ENCODE data around the gene ROBO1. TPM values are rescaled to one million over a fixed set of nuclear protein-coding genes. Genes with fewer than 3 reads are reported as not detected.

ROBO1 gene
- total RNA-seq, 1 donor = 69.8 TPM

DNA sequence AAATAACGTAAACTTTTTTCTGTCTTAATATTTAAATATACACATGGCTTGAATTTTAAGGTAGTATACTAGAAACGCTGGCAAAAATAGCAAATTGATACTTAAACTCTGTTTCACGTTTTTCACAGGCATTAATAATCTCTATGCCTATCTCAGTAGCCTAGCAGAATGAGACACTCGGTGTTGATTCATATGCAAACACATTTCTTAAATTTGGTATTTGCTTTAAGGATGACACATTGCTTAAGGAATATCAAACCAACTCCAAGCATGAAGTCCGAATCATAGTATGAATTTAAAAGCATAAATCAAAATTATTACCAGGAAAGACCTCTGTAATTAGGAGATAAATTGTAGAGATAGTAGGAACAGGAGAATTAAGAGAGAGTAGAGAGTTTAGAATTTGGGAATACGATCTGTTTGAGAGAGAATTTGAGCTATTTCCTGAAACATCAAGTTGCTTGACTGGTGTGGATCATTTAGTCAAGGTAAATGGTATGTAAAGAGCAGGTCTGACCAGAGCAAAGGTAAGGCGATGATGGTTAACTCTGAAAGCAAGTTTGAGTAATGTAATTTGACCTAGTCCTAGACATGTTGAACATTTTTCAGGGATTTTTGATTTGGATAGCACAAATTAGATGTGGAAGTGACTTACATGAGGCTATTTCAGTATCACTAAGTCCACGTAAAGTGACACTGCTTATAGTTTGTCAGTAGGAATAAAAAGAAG is 236.1 kb downstream of the ROBO1 start:
- Histone ChIP-seq H3K36me3 (ENCODE audit: insufficient read depth, low read length) (no peaks in the 10 kb centered on the region), H3K4me1 (ENCODE audit: insufficient read depth, low read length) (no peaks in the 10 kb centered on the region)
- DNase-seq (ENCODE audit: insufficient read length, low spot score, missing footprints) = no peak

DNA sequence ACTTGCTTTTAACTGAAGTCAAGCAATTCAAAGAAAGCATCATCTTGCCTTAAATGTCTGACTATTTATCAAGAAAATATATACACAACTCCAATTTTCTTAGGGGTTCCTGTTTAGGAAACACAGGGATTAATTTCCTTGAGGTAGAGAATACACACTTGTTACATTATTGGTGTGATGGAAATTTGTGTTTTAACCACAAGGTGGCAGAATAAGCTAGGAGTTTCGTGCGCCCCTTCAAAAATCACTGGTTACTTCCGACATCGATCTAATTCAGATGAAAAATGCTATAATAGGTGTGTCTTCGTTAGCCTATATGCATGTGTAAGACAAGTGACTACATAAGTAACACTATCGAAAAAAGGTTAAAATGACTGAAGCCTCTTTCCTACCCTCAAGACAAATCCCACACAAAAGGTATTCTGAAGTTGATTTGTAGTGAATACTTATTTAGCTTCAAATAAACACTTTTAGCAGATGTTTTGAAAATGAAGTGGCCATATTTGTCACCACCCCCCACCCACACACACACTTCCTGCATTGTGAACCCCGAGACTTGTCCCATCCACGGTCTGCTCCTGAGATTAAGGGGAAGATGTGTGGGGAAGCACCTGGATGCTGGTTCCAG is 246.5 kb downstream of the ROBO1 start:
- H3K4me3 ChIP-seq (ENCODE audit: insufficient read depth, low read length) = no peak overlapping the region
- no peaks in the 10 kb centered on the region for H3K79me2 ChIP-seq (ENCODE audit: insufficient read depth, low read length)
- H4K20me1 ChIP-seq (ENCODE audit: insufficient read depth, low read length) = no peaks in the 10 kb centered on the region
- no peaks in the 10 kb centered on the region for H3K27me3 ChIP-seq (ENCODE audit: insufficient read depth, low read length)
- no peaks in the 10 kb centered on the region for H3K4me1 ChIP-seq (ENCODE audit: insufficient read depth, low read length)
- H3K9me3 ChIP-seq (ENCODE audit: low read depth, low read length) = no peaks in the 10 kb centered on the region
- no peak overlapping the region for H3K4me2 ChIP-seq (ENCODE audit: insufficient read depth, low read length)
- TF ChIP-seq, protein P1, sequence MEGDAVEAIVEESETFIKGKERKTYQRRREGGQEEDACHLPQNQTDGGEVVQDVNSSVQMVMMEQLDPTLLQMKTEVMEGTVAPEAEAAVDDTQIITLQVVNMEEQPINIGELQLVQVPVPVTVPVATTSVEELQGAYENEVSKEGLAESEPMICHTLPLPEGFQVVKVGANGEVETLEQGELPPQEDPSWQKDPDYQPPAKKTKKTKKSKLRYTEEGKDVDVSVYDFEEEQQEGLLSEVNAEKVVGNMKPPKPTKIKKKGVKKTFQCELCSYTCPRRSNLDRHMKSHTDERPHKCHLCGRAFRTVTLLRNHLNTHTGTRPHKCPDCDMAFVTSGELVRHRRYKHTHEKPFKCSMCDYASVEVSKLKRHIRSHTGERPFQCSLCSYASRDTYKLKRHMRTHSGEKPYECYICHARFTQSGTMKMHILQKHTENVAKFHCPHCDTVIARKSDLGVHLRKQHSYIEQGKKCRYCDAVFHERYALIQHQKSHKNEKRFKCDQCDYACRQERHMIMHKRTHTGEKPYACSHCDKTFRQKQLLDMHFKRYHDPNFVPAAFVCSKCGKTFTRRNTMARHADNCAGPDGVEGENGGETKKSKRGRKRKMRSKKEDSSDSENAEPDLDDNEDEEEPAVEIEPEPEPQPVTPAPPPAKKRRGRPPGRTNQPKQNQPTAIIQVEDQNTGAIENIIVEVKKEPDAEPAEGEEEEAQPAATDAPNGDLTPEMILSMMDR (IDR thresholded peaks at IDR 0.05; ENCODE audit: extremely low read depth, low read depth, low read length) = peak; percentile 58
- no peaks in the 10 kb centered on the region for H3K36me3 ChIP-seq (ENCODE audit: insufficient read depth, low read length)
- no peak overlapping the region for H2AFZ ChIP-seq (ENCODE audit: low read length)
- H3K27ac ChIP-seq (ENCODE audit: low read depth, low read length) = no peak overlapping the region
- no peak for DNase-seq (ENCODE audit: insufficient read length, low spot score, missing footprints)

More for the DNA sequence above, 236.1 kb downstream of the ROBO1 start:
- no peak overlapping the region for H3K4me3 ChIP-seq (ENCODE audit: insufficient read depth, low read length)
- H2AFZ ChIP-seq (ENCODE audit: low read length) = no peak overlapping the region
- TF ChIP-seq, protein P1 (IDR thresholded peaks at IDR 0.05; ENCODE audit: extremely low read depth, low read depth, low read length) = no peak
- H3K27ac ChIP-seq (ENCODE audit: low read depth, low read length) = no peak overlapping the region
- no peaks in the 10 kb centered on the region for H3K9me3 ChIP-seq (ENCODE audit: low read depth, low read length)
- H3K4me2 ChIP-seq (ENCODE audit: insufficient read depth, low read length) = no peak overlapping the region
- no peaks in the 10 kb centered on the region for H4K20me1 ChIP-seq (ENCODE audit: insufficient read depth, low read length)
- H3K27me3 ChIP-seq (ENCODE audit: insufficient read depth, low read length) = no peaks in the 10 kb centered on the region
- H3K79me2 ChIP-seq (ENCODE audit: insufficient read depth, low read length) = no peaks in the 10 kb centered on the region

- Histone ChIP-seq H3K4me2 (ENCODE audit: insufficient read depth, low read length) (no peak overlapping the region), H3K27ac (ENCODE audit: low read depth, low read length) (no peak overlapping the region), H2AFZ (ENCODE audit: low read length) (no peak overlapping the region), H3K4me3 (ENCODE audit: insufficient read depth, low read length) (no peak overlapping the region), H4K20me1 (ENCODE audit: insufficient read depth, low read length) (no peaks in the 10 kb centered on the region), H3K4me1 (ENCODE audit: insufficient read depth, low read length) (no peaks in the 10 kb centered on the region), H3K9me3 (ENCODE audit: low read depth, low read length) (no peaks in the 10 kb centered on the region), H3K27me3 (ENCODE audit: insufficient read depth, low read length) (no peaks in the 10 kb centered on the region), H3K36me3 (ENCODE audit: insufficient read depth, low read length) (no peaks in the 10 kb centered on the region), H3K79me2 (ENCODE audit: insufficient read depth, low read length) (no peaks in the 10 kb centered on the region)
- peak; percentile 65 for DNase-seq (ENCODE audit: insufficient read length, low spot score, missing footprints)
- TF ChIP-seq, protein P1 (IDR thresholded peaks at IDR 0.05; ENCODE audit: extremely low read depth, low read depth, low read length) = peak; percentile 62
Observed at GRCh38 chr3:79517766-79518413, 249.9 kb downstream of the ROBO1 start.

- DNase-seq (ENCODE audit: insufficient read length, low spot score, missing footprints) = no peak
- no peak overlapping the region for H3K27ac ChIP-seq (ENCODE audit: low read depth, low read length)
Observed at GRCh38 chr3:79516795-79517194, 251.0 kb downstream of the ROBO1 start.

More at GRCh38 chr3:79516795-79517194, 251.0 kb downstream of the ROBO1 start:
- no peak overlapping the region for H2AFZ ChIP-seq (ENCODE audit: low read length)
- no peaks in the 10 kb centered on the region for H4K20me1 ChIP-seq (ENCODE audit: insufficient read depth, low read length)
- TF ChIP-seq, protein P1 (IDR thresholded peaks at IDR 0.05; ENCODE audit: extremely low read depth, low read depth, low read length) = no peak
- no peaks in the 10 kb centered on the region for H3K79me2 ChIP-seq (ENCODE audit: insufficient read depth, low read length)
- no peaks in the 10 kb centered on the region for H3K36me3 ChIP-seq (ENCODE audit: insufficient read depth, low read length)
- no peaks in the 10 kb centered on the region for H3K4me1 ChIP-seq (ENCODE audit: insufficient read depth, low read length)
- no peak overlapping the region for H3K4me3 ChIP-seq (ENCODE audit: insufficient read depth, low read length)
- no peaks in the 10 kb centered on the region for H3K27me3 ChIP-seq (ENCODE audit: insufficient read depth, low read length)
- H3K9me3 ChIP-seq (ENCODE audit: low read depth, low read length) = no peaks in the 10 kb centered on the region
- H3K4me2 ChIP-seq (ENCODE audit: insufficient read depth, low read length) = no peak overlapping the region
